Caco-2 (cell line): Measurements from ENCODE around the gene ANKRD42. TPM values are rescaled to one million over a fixed set of nuclear protein-coding genes. Genes with fewer than 3 reads are reported as not detected.

Experiments
- BruUV-seq: library from RNA; stranded (reverse); fragments of 400-500 nt; replicated peaks from 2 replicates; lab custom pipeline; 2021; lab: Mats Ljungman, UMichigan
- CTCF ChIA-PET: fragments of 300-600 bp; sonication (Branson Sonifier 250); formaldehyde crosslinking; loops from one replicate; lab custom pipeline; 2022; ENCODE audit warnings: antibody characterized with exemption; lab: Charles Lee
- POLR2A ChIA-PET: fragments of 300-600 bp; sonication (Branson Sonifier 250); formaldehyde crosslinking; loops from one replicate; lab custom pipeline; 2022; ENCODE audit warnings: antibody characterized with exemption; lab: Charles Lee
- DNase-seq, 2 experiments: peaks; one replicate each; pipeline versions ENCODE4 v3.0.0 to v3.0.0-alpha.2; 2020 to 2022
- H3K27me3 ChIP-seq: replicated peaks from 2 replicates; pipeline ENCODE4 v1.6.0; 2011; ENCODE audit warnings: low read length; ENCODE audit not compliant: control insufficient read depth, insufficient read depth
- H3K36me3 ChIP-seq: 2 replicates; pipeline ENCODE4 v1.5.1; 2011; ENCODE audit warnings: low read length; ENCODE audit not compliant: control insufficient read depth, insufficient read depth
- H3K4me1 ChIP-seq: fragments of 250-450 bp; sonication (Bioruptor Pico); 2 replicates; pipeline ENCODE4 v1.5.1; 2020; ENCODE audit warnings: mild to moderate bottlenecking
- H3K4me3 ChIP-seq: 2 replicates; pipeline ENCODE4 v1.5.1; 2011; ENCODE audit warnings: low read depth, mild to moderate bottlenecking, control low read depth, low read length
- H3K9me3 ChIP-seq: fragments of 250-450 bp; sonication (Bioruptor Pico); 2 replicates; pipeline ENCODE4 v1.5.1; 2020; ENCODE audit warnings: mild to moderate bottlenecking, moderate library complexity
- H3K27ac Mint-ChIP-seq: one replicate; pipeline ENCODE4 v1.8.0; 2022; ENCODE audit warnings: mixed read lengths; ENCODE audit not compliant: unreplicated experiment
- H3K27me3 Mint-ChIP-seq: one replicate; pipeline ENCODE4 v1.8.0; 2022; ENCODE audit warnings: mixed read lengths; ENCODE audit not compliant: insufficient read depth, unreplicated experiment
- H3K36me3 Mint-ChIP-seq: one replicate; pipeline ENCODE4 v1.8.0; 2022; ENCODE audit warnings: mild to moderate bottlenecking, mixed read lengths; ENCODE audit not compliant: insufficient read depth, unreplicated experiment
- H3K4me1 Mint-ChIP-seq: one replicate; pipeline ENCODE4 v1.8.0; 2022; ENCODE audit warnings: low read depth, mixed read lengths; ENCODE audit not compliant: unreplicated experiment
- H3K4me3 Mint-ChIP-seq: one replicate; pipeline ENCODE4 v1.8.0; 2022; ENCODE audit warnings: mild to moderate bottlenecking, moderate library complexity, mixed read lengths; ENCODE audit not compliant: unreplicated experiment
- H3K9me3 Mint-ChIP-seq: one replicate; pipeline ENCODE4 v1.8.0; 2022; ENCODE audit warnings: mixed read lengths; ENCODE audit not compliant: unreplicated experiment
- CTCF ChIP-seq, 2 experiments: fragments of 200-600 bp in 1 of 2; IDR thresholded peaks; 1 replicate in 1 of 2; 2 replicates in 1 of 2; pipeline versions ENCODE4 v1.5.1 to v1.8.0; 2011 to 2022; ENCODE audit warnings: antibody characterized with exemption in 1 of 2, control low read depth in 1 of 2, inconsistent platforms in 1 of 2, low read depth in 1 of 2, low read length in 1 of 2, mild to moderate bottlenecking in 1 of 2, moderate library complexity in 1 of 2; ENCODE audit not compliant: insufficient read depth in 1 of 2, severe bottlenecking in 1 of 2, unreplicated experiment in 1 of 2
- intact Hi-C: fragments of 100-400 bp; cut with micrococcal nuclease; formaldehyde crosslinking; loops from one replicate; pipeline ENCODE4 v1.10.0; 2022; ENCODE audit not compliant: unreplicated experiment
- total RNA-seq: library from RNA; stranded (reverse); gene quantifications from 2 replicates; pipeline ENCODE4 v1.2.3, GENCODE V29; 2022

Gene ANKRD42
- total RNA-seq, 1 experiment from 2014 or later: 8.3 TPM

GRCh38 chr11:83158965-83159901, 34.3 kb upstream of the ANKRD42 start:
- peaks cover 22% of the 10 kb centered on the region for H3K4me1 Mint-ChIP-seq
- intact Hi-C loops: no loop called here
- TF ChIP-seq CTCF (IDR thresholded peaks at IDR 0.05; ENCODE audit: insufficient read depth in 1 of 2, low read depth in 1 of 2, low read length in 1 of 2, severe bottlenecking in 1 of 2, unreplicated experiment in 1 of 2): no peak
- H3K27me3 ChIP-seq: no peaks in the 10 kb centered on the region
- peaks cover 79% of the 10 kb centered on the region for H3K36me3 Mint-ChIP-seq
- CTCF ChIA-PET: no interaction called here
- H3K27me3 Mint-ChIP-seq: no peaks in the 10 kb centered on the region
- BruUV-seq: no TSS peak
- H3K9me3 Mint-ChIP-seq: no peaks in the 10 kb centered on the region
- peak overlapping the region; percentile 77 for H3K4me3 ChIP-seq
- no peak for DNase-seq
- H3K27ac Mint-ChIP-seq: peak overlapping the region; percentile 99
- POLR2A ChIA-PET: interaction anchor here (0.6 to 1.2 kb wide), 3 partner anchors 66 to 522 kb away, joined by 3 to 5 read pairs (median 5); no protein-coding TSS in a partner anchor
- H3K36me3 ChIP-seq: peaks cover 1% of the 10 kb centered on the region; the same call in 1 of the 2 replicates
- H3K4me3 Mint-ChIP-seq: peak overlapping the region; percentile 95
- peaks cover 18% of the 10 kb centered on the region for H3K4me1 ChIP-seq
- H3K9me3 ChIP-seq: no peaks in the 10 kb centered on the region

- Histone ChIP-seq H3K4me1 (peaks cover 18% of the 10 kb centered on the region), H3K27me3 (no peaks in the 10 kb centered on the region), H3K36me3 (peaks cover 1% of the 10 kb centered on the region; the same call in 1 of the 2 replicates), H3K9me3 (no peaks in the 10 kb centered on the region), H3K4me3 (peak overlapping the region; percentile 77; the same call in 1 of the 2 replicates)
- intact Hi-C loops: no loop called here
- POLR2A ChIA-PET: interaction anchor here (0.7 to 1.2 kb wide), 2 partner anchors 67 to 523 kb away, joined by 5 read pairs; no protein-coding TSS in a partner anchor
- H3K27me3 Mint-ChIP-seq: no peaks in the 10 kb centered on the region
- peak overlapping the region; percentile 80 for H3K27ac Mint-ChIP-seq
- H3K4me3 Mint-ChIP-seq: peak overlapping the region; percentile 95
- CTCF ChIA-PET: no interaction called here
- BruUV-seq: no TSS peak
- H3K36me3 Mint-ChIP-seq: peaks cover 88% of the 10 kb centered on the region
- no peaks in the 10 kb centered on the region for H3K9me3 Mint-ChIP-seq
- TF ChIP-seq CTCF (IDR thresholded peaks at IDR 0.05; ENCODE audit: insufficient read depth in 1 of 2, low read depth in 1 of 2, low read length in 1 of 2, severe bottlenecking in 1 of 2, unreplicated experiment in 1 of 2): no peak
- DNase-seq: peak in 1 of 2 experiments; percentile 37
- H3K4me1 Mint-ChIP-seq: peaks cover 22% of the 10 kb centered on the region
These were observed 33.3 kb upstream of the ANKRD42 start for GRCh38 chr11:83159902-83160865.
